Activated T-helper 2 cell treated with anti-CD3 and anti-CD28 coated beads, Interferon-gamma antibody, Interleukin-2, Interleukin-4, amounts not matched to agents 10 μg/mL and 5 μg/mL and 100 μg/mL, durations not matched to agents 14 hours and 24 hours and 36 hours (primary cell): ENCODE data around the gene ZNF529. TPM values are rescaled to one million over a fixed set of nuclear protein-coding genes. Genes with fewer than 3 reads are reported as not detected.

Experiments
- total RNA-seq: library from RNA; stranded (reverse); gene quantifications from 2 replicates; pipeline ENCODE4 v1.2.3, GENCODE V29; 2022

Gene ZNF529
- total RNA-seq, 1 donor from 2014 or later = 15.2 TPM

Other genes with a start within 250 kb of the ZNF529 start
- gene ZFP14, start 194.1 kb downstream of the ZNF529 start, total RNA-seq = 2.0 and 2.4 TPM in 2 replicates
- gene ZFP82, start 154.6 kb downstream of the ZNF529 start, total RNA-seq = 5.1 and 5.8 TPM in 2 replicates
- 7.3 and 7.7 TPM in 2 replicates for gene ZNF566, start 83.7 kb downstream of the ZNF529 start, total RNA-seq
- gene ZNF260, start 45.0 kb downstream of the ZNF529 start, total RNA-seq = 6.2 and 7.1 TPM in 2 replicates
- 8.8 and 10.8 TPM in 2 replicates for gene ZNF382, start 32.0 kb upstream of the ZNF529 start, total RNA-seq
- gene ZNF461, start 93.5 kb upstream of the ZNF529 start, total RNA-seq = 5.0 and 5.7 TPM in 2 replicates
- 7.6 and 7.7 TPM in 2 replicates for gene ZNF567, start 114.3 kb upstream of the ZNF529 start, total RNA-seq
- 3.3 and 4.7 TPM in 2 replicates for gene ZNF850, start 199.5 kb upstream of the ZNF529 start, total RNA-seq